C1 segment of cervical spinal cord (tissue), 14 donors: ENCODE results near the gene SNRPB2.
A peak's percentile ranks its signal among the peaks of the same experiment; 100 is the strongest.

Experiments
- DNase-seq, 14 donors: peaks; one replicate each; lab custom pipeline; 2025; lab: John Stamatoyannopoulos, UW

SNRPB2 gene

DNA sequence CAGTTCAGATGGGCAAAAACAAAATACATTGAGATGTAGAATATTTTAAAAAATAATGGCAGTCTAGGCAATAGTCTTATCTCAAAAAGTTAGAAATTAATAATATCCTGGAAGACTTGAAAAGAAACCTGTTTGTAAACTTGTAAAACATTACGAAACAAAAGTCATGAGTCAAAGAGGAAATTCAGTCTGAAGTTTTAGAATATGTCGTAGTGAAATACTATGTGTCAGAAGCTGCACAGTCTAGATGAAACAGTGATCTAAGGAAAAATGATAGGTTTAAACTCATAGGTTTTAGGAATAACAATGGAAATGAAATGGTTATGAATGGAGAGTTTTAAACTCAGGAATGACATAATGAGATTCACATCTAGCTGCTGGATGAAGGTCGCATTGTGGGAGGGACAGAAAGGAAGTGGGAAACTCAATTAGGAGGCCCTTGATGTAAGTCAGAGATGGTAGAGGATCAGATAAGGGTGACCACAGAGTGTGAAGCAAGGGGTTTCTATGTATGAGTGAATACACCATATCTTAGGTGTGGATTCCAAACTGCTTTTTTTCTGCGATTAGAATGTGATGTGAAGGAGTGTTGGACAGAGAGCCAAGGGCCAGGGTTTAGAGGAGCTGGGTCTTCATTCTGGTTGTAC lies 2.8 kb downstream of the SNRPB2 start:
- no peak for DNase-seq

GRCh38 chr20:16740365-16741072 lies 10.7 kb downstream of the SNRPB2 start:
- no peak for DNase-seq

DNA sequence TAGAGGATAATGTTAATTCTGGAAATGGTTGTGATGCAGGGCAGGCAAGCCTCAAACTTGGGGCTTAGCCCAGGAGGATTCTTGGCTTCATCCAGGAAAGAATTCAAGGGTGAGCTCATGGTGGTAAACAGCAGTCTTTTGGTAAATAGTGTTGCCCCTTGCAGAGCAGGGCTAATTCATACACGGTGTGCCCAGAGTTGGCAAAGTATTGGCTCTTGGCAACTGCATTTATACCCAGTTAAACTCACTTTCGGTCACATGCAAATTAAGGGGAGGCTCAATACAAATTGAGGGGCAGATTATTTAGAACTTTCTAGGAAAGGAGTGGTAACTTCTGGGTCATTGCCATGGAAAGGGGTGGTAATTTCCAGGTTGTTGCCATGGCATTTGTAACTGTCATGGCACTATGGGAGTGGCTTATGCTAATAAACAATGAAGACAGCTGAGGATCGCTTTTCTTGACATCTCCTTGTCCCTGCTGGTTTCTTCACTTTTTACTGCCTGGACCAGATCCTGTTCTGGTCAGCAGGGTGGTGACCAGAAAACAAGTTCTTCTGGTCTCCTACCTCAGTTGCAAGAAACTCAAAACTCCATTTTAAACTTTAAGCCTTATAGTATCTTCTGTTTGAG lies 14.5 kb downstream of the SNRPB2 start:
- peak in 7 of 14 donors; percentile 9 to 68 (median 13) for DNase-seq

DNA sequence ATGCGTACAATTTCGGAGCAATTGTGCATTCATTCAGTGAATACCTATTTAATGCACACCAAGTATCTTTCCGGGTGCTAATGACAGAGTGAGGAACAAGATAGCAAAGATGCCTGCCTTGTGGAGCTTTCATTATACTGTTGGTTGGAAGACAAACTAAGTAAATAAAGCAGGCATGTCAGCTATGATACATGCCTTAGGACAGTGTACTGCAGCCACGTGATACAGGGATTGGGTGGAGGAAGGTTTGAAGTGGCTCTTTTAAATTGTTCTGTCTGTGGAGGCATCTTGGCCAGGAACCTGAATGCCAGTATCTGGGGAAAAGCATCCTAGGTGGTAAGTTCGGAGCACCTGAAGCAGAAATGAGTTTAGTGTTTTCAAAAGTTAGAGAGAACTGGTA lies 15.4 kb downstream of the SNRPB2 start:
- no peak for DNase-seq

GRCh38 chr20:16747291-16747811 lies 17.5 kb downstream of the SNRPB2 start:
- no peak for DNase-seq

DNA sequence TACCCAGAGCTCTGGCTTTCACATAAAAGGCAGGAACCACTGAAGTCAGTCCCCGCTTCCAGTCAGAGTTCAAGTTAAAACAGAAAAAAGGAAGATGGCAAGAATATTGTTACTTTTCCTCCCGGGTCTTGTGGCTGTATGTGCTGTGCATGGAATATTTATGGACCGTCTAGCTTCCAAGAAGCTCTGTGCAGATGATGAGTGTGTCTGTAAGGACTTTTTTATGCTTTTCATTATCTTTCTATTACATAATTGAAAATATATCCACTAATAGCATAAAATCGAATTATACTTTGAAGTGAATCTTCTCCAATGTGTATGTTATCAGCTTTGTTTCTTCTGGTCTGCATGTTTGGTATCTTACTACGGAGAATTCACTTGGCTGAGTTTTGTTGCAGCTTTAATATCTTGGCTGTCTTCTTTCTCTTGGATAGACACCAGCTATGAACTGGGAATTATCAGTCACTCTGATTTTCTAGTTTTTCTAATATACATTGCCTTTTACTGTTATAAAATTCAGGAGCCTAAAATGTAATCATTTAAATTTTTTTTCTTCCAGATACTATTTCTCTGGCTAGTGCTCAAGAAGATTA lies 18.6 kb downstream of the SNRPB2 start, which contains the start of gene OTOR:
TSS of gene OTOR (plus strand) at position 51 of the 593 bp plus-strand sequence. CDS start at position 95, 44 bp downstream.
- no peak for DNase-seq

GRCh38 chr20:16749573-16749972 lies 19.7 kb downstream of the SNRPB2 start:
- DNase-seq: no peak

GRCh38 chr20:16752082-16752481 lies 22.3 kb downstream of the SNRPB2 start:
- DNase-seq: no peak

DNA sequence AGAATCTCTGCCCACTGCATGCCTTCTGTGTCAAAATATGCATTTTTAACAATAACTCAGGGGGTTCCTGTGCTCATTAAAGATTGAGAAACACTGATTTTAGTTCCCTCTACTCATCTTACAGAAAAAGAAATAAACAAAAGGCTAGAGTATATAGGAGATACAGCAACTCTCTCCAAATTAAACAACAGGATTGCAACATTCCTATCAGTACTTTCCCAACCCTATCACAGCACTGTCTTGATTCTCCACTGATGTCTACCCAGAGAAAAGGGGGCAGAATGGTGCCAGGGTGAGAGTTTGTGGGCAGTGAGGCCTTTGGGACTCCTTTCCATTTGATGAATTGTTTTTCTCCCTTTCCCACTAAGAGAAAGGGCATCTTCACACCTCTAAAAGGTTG lies 23.1 kb downstream of the SNRPB2 start:
- DNase-seq: no peak

GRCh38 chr20:16758454-16759180 lies 28.8 kb downstream of the SNRPB2 start:
- no peak for DNase-seq

DNA sequence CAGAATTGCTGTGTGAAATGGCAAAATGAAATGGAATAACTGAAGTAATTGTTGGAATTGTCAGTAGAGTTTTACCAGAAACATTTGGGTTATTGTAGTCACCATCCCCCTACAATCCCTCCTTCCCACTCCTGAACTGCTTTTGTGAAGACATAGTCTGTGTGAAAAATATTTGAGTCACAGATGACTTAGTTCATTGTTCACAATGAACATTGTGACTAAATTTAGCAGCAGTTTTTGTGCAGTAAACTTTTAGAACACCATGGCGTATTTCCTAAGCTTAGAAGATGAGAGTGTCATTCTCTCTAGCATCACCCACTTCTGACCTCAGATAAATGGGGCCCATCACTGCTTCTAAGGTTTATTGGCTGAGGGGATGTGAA lies 29.3 kb downstream of the SNRPB2 start:
- DNase-seq: no peak

GRCh38 chr20:16760431-16761304 lies 30.8 kb downstream of the SNRPB2 start:
- DNase-seq: no peak

GRCh38 chr20:16761305-16761829 lies 31.5 kb downstream of the SNRPB2 start:
- peak in 9 of 14 donors; percentile 6 to 39 (median 27) for DNase-seq

- no peak for DNase-seq
These were observed 34.7 kb downstream of the SNRPB2 start for GRCh38 chr20:16764560-16764959.

DNA sequence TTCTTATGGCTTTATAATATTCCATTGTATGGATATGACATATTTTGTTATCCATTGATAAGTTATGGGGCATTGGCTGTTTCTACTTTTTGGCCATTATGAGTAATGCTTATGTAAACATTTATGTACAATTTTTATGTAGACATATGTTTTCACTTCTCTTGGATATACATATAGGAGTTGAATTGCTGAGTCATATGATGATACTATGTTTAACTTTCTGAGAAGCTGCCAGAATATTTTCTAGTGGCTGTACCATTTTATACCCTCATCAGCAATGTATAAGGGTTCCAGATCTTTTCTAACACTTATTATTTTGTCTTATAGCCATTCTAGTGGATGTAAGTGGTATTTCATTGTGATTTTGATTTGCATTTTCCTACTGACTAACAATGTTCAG lies 41.4 kb downstream of the SNRPB2 start:
- DNase-seq: no peak

GRCh38 chr20:16775961-16776360 lies 46.1 kb downstream of the SNRPB2 start:
- DNase-seq: no peak

DNA sequence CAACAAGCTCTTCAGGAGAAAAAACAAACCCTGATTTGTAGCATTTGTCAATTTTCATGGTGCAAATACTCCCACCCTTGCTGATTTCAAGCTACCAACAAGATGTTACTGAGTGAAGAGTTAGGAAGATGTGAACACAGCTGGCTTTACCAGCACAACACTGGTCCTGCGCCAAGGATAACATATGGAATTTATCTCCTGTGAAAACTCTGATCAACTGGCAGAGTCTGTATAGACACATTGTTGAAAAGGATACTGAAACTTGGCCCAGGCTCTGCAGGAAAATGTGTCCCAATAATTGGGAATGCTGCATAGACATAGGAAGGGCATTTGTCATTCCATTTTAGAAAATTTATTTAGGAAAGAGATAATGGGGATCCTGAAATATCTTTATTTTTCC lies 47.3 kb downstream of the SNRPB2 start:
- DNase-seq: no peak

DNA sequence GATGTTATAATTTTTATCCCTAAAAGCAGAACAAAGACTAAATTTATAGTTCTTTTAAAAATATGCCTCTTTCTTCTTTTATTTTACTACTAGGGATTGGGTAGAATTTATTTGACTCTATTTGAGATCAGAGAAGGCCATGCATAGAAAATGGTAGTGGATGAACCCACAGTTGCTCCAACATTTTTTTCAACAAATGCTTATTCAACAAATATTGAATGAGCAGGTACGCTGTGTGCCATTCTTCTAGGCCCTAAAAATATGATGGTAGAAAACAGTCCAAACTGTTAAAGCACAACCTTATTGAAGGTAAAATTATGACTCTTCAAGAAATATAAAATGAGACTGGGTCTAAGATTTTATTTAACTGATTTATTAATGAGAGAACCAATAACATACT lies 48.3 kb downstream of the SNRPB2 start:
- no peak for DNase-seq

GRCh38 chr20:16781496-16781895 lies 51.7 kb downstream of the SNRPB2 start:
- DNase-seq: no peak

DNA sequence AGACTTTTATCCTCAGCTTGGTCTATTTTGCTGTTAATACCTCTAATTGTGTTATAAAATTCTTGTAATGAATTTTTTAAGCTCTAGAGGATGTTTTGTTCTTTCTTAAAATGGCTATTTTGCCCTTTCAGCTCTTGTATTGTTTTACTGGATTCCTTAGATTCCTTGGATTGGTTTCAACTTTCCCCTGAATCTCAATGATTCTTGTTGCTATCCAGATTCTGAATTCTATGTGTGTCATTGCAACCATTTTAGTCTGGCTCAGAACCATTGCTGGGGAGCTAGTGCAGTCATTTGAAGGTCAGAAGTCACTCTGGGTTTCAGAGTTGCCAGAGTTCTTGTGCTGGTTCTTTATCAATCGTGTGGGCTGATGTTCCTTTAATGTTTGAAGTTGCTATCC lies 55.4 kb downstream of the SNRPB2 start:
- no peak for DNase-seq
